SIG-M5 treated with dmso at 0.1 percent for 504 hours (cell line): ENCODE measurements around the gene AK6.
"Not testable (repeated sequence)": the region's sequence is repeated elsewhere in the genome, so short reads cannot be mapped to it uniquely, and the experiment has no call there.

Source experiments
- DNase-seq: peaks from one replicate; lab custom pipeline; 2025; ENCODE audit not compliant: unreplicated experiment; lab: John Stamatoyannopoulos, UW

The AK6 gene

GRCh38 chr5:69335341-69335935 lies 33.9 kb downstream of the AK6 start:
- DNase-seq = peak; percentile 78

DNA sequence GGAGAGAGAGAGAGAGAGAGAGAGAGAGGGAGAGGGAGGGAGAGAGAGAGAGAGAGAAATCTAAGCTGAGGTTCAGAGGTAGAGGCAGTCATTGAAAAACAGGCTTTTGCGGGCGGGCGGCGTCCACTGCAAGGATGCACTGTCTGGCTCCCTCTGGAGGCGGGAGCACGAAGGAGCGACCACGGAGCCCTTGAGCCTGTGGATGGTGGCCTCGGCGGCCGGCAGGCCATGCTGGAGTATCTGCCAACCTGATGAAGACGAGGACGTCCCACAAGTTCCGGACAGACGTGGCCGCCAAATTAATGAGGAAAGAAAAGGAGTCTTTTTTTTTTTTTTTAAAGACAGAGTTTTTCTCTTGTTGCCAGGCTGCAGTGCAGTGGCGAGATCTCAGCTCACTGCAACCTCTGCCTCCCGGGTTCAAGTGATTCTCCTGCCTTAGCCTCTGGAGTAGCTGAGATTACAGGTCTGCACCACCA lies 34.5 kb downstream of the AK6 start:
- peak; percentile 76 for DNase-seq

- DNase-seq = not testable (repeated sequence)
Measured at GRCh38 chr5:69333668-69334315, 35.5 kb downstream of the AK6 start.

- peak; percentile 55 for DNase-seq
Measured at GRCh38 chr5:69331528-69332445, 37.5 kb downstream of the AK6 start.

GRCh38 chr5:69329905-69330489 lies 39.3 kb downstream of the AK6 start:
- peak; percentile 45 for DNase-seq

- DNase-seq = no peak
Measured at GRCh38 chr5:69326365-69326764, 43.0 kb downstream of the AK6 start.

DNA sequence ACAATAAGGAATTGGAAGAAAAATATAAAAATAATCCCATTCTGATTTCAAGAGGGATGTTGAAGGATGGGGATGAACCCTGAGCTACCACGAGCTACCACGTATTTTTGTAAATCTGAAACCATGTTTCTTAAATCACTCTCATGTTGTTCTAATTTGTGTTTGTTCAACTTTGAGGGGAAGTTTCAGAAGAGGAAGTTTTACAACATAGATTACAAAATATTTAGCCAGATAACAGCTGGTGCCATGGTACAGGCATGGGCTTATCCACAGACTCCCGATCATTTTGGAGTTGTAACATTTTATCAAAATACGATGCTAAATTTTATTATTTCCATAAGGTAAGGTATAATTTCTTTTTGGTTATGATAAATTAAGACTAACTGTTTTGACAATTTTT lies 51.9 kb downstream of the AK6 start:
- peak; percentile 52 for DNase-seq

DNA sequence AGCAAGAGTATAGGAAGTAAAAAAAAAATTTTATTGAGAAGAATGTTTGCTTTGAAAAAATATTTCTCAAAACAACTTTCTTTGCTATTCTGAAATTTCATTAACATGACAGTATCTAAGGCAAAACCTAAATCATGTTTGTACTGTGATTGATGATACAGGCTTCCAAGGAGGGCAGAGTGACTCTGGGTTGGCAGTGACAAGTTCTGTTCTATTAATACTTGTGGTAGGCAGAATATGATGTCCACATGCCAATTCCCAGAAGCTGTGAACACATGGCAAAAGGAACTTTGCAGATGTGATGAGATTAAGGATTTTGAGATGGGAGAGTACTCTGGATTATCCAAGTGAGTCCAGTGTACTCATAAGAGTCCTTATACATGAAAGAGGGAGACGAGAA lies 53.3 kb downstream of the AK6 start:
- no peak for DNase-seq

GRCh38 chr5:69313428-69313827 lies 55.9 kb downstream of the AK6 start:
- DNase-seq = no peak

GRCh38 chr5:69312459-69313160 lies 56.7 kb downstream of the AK6 start:
- DNase-seq = no peak

DNA sequence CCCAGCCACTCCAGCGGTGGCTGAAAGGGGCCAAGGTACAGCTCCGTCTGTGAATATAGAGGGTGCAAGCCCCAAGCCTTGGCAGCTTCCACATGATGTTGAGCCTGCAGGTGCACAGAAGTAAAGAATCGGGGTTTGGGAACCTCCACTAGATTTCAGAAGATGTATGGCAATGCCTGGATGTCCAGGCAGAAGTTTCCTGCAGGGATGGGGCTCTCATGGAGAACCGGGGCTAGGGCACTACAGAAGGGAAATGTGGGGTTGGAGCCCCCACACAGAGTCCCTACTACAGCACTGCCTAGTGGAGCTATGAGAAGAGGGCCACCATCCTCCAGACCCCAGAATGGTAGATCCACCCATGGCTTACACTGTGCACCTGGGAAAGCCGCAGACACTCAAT lies 59.9 kb downstream of the AK6 start:
- no peak for DNase-seq

DNA sequence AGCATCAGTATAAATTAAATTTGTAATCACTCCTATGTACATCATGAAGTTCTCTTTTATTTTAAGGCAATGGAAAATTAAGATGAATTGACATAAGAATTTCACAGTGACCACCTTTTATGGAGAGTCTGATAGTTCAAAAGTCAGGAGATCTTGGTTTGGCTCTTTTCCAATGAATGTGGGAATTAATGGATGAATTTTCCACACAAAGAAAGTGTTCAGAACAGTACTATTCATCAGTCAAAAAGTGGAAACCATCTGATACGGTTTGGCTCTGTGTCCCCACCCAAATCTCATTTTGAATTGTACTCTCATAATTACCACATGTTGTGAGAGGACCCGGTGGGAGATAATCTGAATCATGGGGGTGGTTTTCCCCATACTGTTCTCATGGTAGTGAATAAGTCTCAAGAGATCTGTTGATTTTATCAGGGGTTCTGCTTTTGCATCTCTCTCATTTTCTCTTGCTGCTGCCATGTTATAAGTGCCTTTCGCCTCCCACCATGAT lies 61.2 kb downstream of the AK6 start:
- DNase-seq = no peak

GRCh38 chr5:69305512-69305911 lies 63.8 kb downstream of the AK6 start:
- no peak for DNase-seq
